NCI-H82 (cell line): ENCODE data around the gene ARHGAP33.
A peak's percentile ranks its signal among the peaks of the same experiment; 100 is the strongest.
"Not testable (repeated sequence)": the region's sequence is repeated elsewhere in the genome, so short reads cannot be mapped to it uniquely, and the experiment has no call there.

Source experiments
- DNase-seq: peaks from one replicate; lab custom pipeline; 2025; lab: John Stamatoyannopoulos, UW

The ARHGAP33 gene

GRCh38 chr19:35756377-35757230 is 18.8 kb upstream of the ARHGAP33 start, which contains the start of gene HSPB6:
HSPB6 (minus strand) TSS chr19:35757029; CDS start chr19:35757008, 21 bp downstream.
- DNase-seq, result no peak

- DNase-seq, result peak; percentile 76
These were observed 18.1 kb upstream of the ARHGAP33 start for GRCh38 chr19:35757231-35757748.

- DNase-seq, result peak; percentile 100
These were observed 17.4 kb upstream of the ARHGAP33 start, which contains the start of gene PROSER3 for GRCh38 chr19:35757749-35758608. PROSER3 (plus strand) TSS chr19:35758176; CDS start chr19:35758216, 40 bp downstream.

GRCh38 chr19:35759697-35760096 is 15.7 kb upstream of the ARHGAP33 start:
- no peak for DNase-seq

- no peak for DNase-seq
These were observed 14.5 kb upstream of the ARHGAP33 start for GRCh38 chr19:35760711-35761349.

GRCh38 chr19:35764432-35765315 is 10.7 kb upstream of the ARHGAP33 start:
- DNase-seq, result no peak

- DNase-seq, result no peak
These were observed 8.7 kb upstream of the ARHGAP33 start for GRCh38 chr19:35766571-35767104.

GRCh38 chr19:35767288-35768081 is 7.9 kb upstream of the ARHGAP33 start:
- DNase-seq, result peak; percentile 58

GRCh38 chr19:35768082-35768421 is 7.3 kb upstream of the ARHGAP33 start:
- DNase-seq, result no peak

- not testable (repeated sequence) for DNase-seq
These were observed 3.0 kb upstream of the ARHGAP33 start for GRCh38 chr19:35772362-35772761.

- DNase-seq, result no peak
These were observed 2.2 kb upstream of the ARHGAP33 start for GRCh38 chr19:35773020-35773806.

GRCh38 chr19:35774274-35775045 is 904 bp upstream of the ARHGAP33 start:
- peak; percentile 94 for DNase-seq

GRCh38 chr19:35775046-35775297 is 392 bp upstream of the ARHGAP33 start:
- DNase-seq, result no peak

- peak; percentile 59 for DNase-seq
These were observed 881 bp downstream of the ARHGAP33 start for GRCh38 chr19:35776102-35776788.

- no peak for DNase-seq
These were observed 1.9 kb downstream of the ARHGAP33 start for GRCh38 chr19:35777086-35777841.

GRCh38 chr19:35777961-35778360 is 2.6 kb downstream of the ARHGAP33 start:
- DNase-seq, result no peak

- DNase-seq, result no peak
These were observed 3.7 kb downstream of the ARHGAP33 start for GRCh38 chr19:35779033-35779432.
